GM18873 (cell line): ENCODE results near the gene RAC3.

Experiments
- ATAC-seq: cut with Tn5 transposase; IDR thresholded peaks from one replicate; pipeline ENCODE4 v1.9.1; 2021; ENCODE audit warnings: mild to moderate bottlenecking, moderate library complexity, moderate number of reproducible peaks; ENCODE audit not compliant: unreplicated experiment, low FRiP score

RAC3 gene

GRCh38 chr17:82022310-82022980 is 9.0 kb upstream of the RAC3 start, which contains the start of gene CENPX:
CENPX (minus strand) TSS chr17:82022878; CDS start chr17:82022861, 17 bp downstream.
- no peak for ATAC-seq

GRCh38 chr17:82022981-82023446 is 8.5 kb upstream of the RAC3 start, which contains the start of gene LRRC45:
LRRC45 (plus strand) TSS chr17:82023305; CDS start chr17:82023644, 339 bp downstream.
- peak; percentile 79 for ATAC-seq

GRCh38 chr17:82023447-82024241 is 7.8 kb upstream of the RAC3 start:
- ATAC-seq = peak; percentile 1

- no peak for ATAC-seq
Measured at GRCh38 chr17:82024859-82025258, 6.6 kb upstream of the RAC3 start.

- no peak for ATAC-seq
Measured at GRCh38 chr17:82025401-82026107, 5.9 kb upstream of the RAC3 start.

- no peak for ATAC-seq
Measured at GRCh38 chr17:82028246-82028645, 3.2 kb upstream of the RAC3 start.

- ATAC-seq = no peak
Measured at GRCh38 chr17:82028966-82029365, 2.5 kb upstream of the RAC3 start.

- no peak for ATAC-seq
Measured at GRCh38 chr17:82029391-82029790, 2.1 kb upstream of the RAC3 start.

GRCh38 chr17:82029990-82030469 is 1.4 kb upstream of the RAC3 start:
- no peak for ATAC-seq

- ATAC-seq = no peak
Measured at GRCh38 chr17:82030470-82031302, 792 bp upstream of the RAC3 start.

GRCh38 chr17:82031885-82032627 is 578 bp downstream of the RAC3 start:
- ATAC-seq = no peak

GRCh38 chr17:82033359-82034085 is 2.0 kb downstream of the RAC3 start:
- no peak for ATAC-seq

GRCh38 chr17:82034371-82035011 is 3.0 kb downstream of the RAC3 start:
- ATAC-seq = no peak

GRCh38 chr17:82035488-82035887 is 4.0 kb downstream of the RAC3 start:
- ATAC-seq = no peak

- ATAC-seq = no peak
Measured at GRCh38 chr17:82035956-82036633, 4.6 kb downstream of the RAC3 start.

GRCh38 chr17:82036634-82037091 is 5.2 kb downstream of the RAC3 start:
- ATAC-seq = no peak

- peak; percentile 82 for ATAC-seq
Measured at GRCh38 chr17:82037092-82037888, 5.8 kb downstream of the RAC3 start, which contains the start of gene DCXR. DCXR (minus strand) TSS chr17:82037697; CDS start chr17:82037682, 15 bp downstream.
